Activated naive CD4-positive, alpha-beta T cell treated with anti-CD3 and anti-CD28 coated beads, Interleukin-2, amount 50 U/mL, for 24 hours (primary cell): Measurements from ENCODE around the gene WDR86.

Experiments
- H3K27ac Mint-ChIP-seq: one replicate; pipeline ENCODE4 v1.8.0; 2021; ENCODE audit warnings: mild to moderate bottlenecking, mixed read lengths
- H3K27me3 Mint-ChIP-seq: one replicate; pipeline ENCODE4 v1.8.0; 2021; ENCODE audit warnings: mixed read lengths
- H3K36me3 Mint-ChIP-seq: one replicate; pipeline ENCODE4 v1.8.0; 2021; ENCODE audit warnings: mixed read lengths
- H3K4me1 Mint-ChIP-seq: one replicate; pipeline ENCODE4 v1.8.0; 2021; ENCODE audit warnings: mixed read lengths
- H3K4me3 Mint-ChIP-seq: one replicate; pipeline ENCODE4 v1.8.0; 2021; ENCODE audit warnings: mild to moderate bottlenecking, mixed read lengths
- H3K9me3 Mint-ChIP-seq: one replicate; pipeline ENCODE4 v1.8.0; 2021; ENCODE audit warnings: mixed read lengths

WDR86 gene

GRCh38 chr7:151424799-151425198 is 15.0 kb upstream of the WDR86 start:
- no peak overlapping the region for H3K4me3 Mint-ChIP-seq
- H3K9me3 Mint-ChIP-seq = no peaks in the 10 kb centered on the region
- no peaks in the 10 kb centered on the region for H3K27me3 Mint-ChIP-seq
- H3K4me1 Mint-ChIP-seq = peaks cover 29% of the 10 kb centered on the region
- H3K36me3 Mint-ChIP-seq = no peaks in the 10 kb centered on the region
- no peak overlapping the region for H3K27ac Mint-ChIP-seq

DNA sequence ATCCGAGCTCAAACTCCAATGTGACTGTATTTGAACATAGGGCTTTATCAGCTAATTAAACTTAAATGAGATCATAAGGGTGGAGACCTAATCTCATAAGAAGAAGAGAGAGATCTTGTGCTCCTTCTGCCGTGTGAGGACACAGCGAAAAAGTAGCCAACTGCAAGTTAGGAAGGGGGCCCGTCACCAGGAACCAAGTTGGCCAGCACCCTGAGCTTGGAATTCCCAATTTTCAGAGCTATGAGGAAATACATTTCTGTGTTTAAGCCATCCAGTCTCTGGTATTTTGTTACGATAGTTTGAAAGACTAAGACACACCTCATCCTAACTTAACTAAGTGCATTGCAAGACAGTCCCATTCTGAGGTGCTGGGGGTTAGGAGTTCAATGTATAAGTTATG is 14.1 kb upstream of the WDR86 start:
- H3K4me1 Mint-ChIP-seq = peaks cover 21% of the 10 kb centered on the region
- no peaks in the 10 kb centered on the region for H3K27me3 Mint-ChIP-seq
- H3K4me3 Mint-ChIP-seq = no peak overlapping the region
- H3K27ac Mint-ChIP-seq = no peak overlapping the region
- H3K36me3 Mint-ChIP-seq = no peaks in the 10 kb centered on the region
- no peaks in the 10 kb centered on the region for H3K9me3 Mint-ChIP-seq

DNA sequence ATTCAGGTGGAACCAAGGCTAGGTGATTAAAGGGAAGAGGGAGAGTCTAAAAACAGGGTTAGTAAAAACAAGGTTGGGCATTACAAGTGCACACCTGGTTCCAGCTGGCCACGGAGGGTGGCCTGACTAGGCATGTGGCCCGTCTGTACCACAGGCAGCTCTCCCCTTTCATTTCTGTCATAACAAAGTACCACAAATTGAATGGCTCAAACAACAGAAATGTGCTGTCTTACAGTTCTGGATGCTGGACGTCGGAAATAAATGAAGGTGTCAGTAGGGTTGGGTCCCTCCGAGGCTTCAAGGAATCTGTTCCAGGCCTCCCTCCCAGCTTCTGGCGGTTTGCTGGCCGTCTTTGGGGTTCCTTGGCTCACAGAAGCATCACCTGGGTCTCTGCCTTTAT is 13.4 kb upstream of the WDR86 start:
- Mint-ChIP-seq H3K36me3 (peaks cover 2% of the 10 kb centered on the region), H3K27ac (no peak overlapping the region), H3K4me1 (peaks cover 13% of the 10 kb centered on the region), H3K4me3 (no peak overlapping the region), H3K9me3 (no peaks in the 10 kb centered on the region), H3K27me3 (no peaks in the 10 kb centered on the region)

GRCh38 chr7:151422212-151422611 is 12.4 kb upstream of the WDR86 start:
- H3K9me3 Mint-ChIP-seq = no peaks in the 10 kb centered on the region
- H3K27me3 Mint-ChIP-seq = no peaks in the 10 kb centered on the region
- no peak overlapping the region for H3K27ac Mint-ChIP-seq
- H3K4me1 Mint-ChIP-seq = peaks cover 6% of the 10 kb centered on the region
- H3K36me3 Mint-ChIP-seq = peaks cover 4% of the 10 kb centered on the region
- no peak overlapping the region for H3K4me3 Mint-ChIP-seq

DNA sequence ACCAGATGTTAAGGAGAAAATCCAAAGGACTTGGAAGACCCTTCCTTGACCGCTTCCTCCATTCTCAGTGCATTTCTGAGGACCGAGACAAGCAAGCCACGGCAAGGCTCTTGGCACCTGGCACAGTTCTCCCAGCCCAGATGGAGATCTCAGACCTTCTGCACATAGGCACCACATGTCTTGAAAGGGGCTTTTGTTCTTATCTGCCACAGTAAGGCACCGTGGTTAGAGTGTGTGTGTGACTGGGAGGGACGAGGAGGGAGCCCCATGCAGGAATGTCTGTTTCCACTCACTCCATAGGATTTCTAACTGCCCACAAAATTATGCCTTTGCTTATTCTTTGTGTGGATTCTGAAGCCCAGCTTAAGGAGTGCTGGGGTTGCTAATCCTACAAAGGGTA is 10.3 kb upstream of the WDR86 start:
- Mint-ChIP-seq H3K4me3 (no peak overlapping the region), H3K36me3 (peaks cover 4% of the 10 kb centered on the region), H3K4me1 (peaks cover 5% of the 10 kb centered on the region), H3K9me3 (no peaks in the 10 kb centered on the region), H3K27me3 (no peaks in the 10 kb centered on the region), H3K27ac (no peak overlapping the region)

- H3K4me1 Mint-ChIP-seq = peaks cover 32% of the 10 kb centered on the region
- H3K36me3 Mint-ChIP-seq = peaks cover 6% of the 10 kb centered on the region
- H3K27ac Mint-ChIP-seq = no peak overlapping the region
- H3K4me3 Mint-ChIP-seq = no peak overlapping the region
- H3K9me3 Mint-ChIP-seq = peaks cover 4% of the 10 kb centered on the region
- H3K27me3 Mint-ChIP-seq = peaks cover 4% of the 10 kb centered on the region
These were observed 7.1 kb upstream of the WDR86 start for GRCh38 chr7:151416941-151417315.

- peaks cover 7% of the 10 kb centered on the region for H3K27me3 Mint-ChIP-seq
- H3K4me3 Mint-ChIP-seq = no peak overlapping the region
These were observed 6.5 kb upstream of the WDR86 start for GRCh38 chr7:151416112-151416940.

GRCh38 chr7:151415375-151416105 is 5.7 kb upstream of the WDR86 start:
- peaks cover 4% of the 10 kb centered on the region for H3K9me3 Mint-ChIP-seq
- H3K27me3 Mint-ChIP-seq = peaks cover 13% of the 10 kb centered on the region
- peaks cover 41% of the 10 kb centered on the region for H3K4me1 Mint-ChIP-seq
- H3K27ac Mint-ChIP-seq = no peak overlapping the region
- H3K4me3 Mint-ChIP-seq = no peak overlapping the region
- H3K36me3 Mint-ChIP-seq = peaks cover 6% of the 10 kb centered on the region

More at GRCh38 chr7:151416112-151416940, 6.5 kb upstream of the WDR86 start:
- Mint-ChIP-seq H3K4me1 (peaks cover 34% of the 10 kb centered on the region), H3K9me3 (peaks cover 4% of the 10 kb centered on the region), H3K27ac (no peak overlapping the region), H3K36me3 (peaks cover 6% of the 10 kb centered on the region)

DNA sequence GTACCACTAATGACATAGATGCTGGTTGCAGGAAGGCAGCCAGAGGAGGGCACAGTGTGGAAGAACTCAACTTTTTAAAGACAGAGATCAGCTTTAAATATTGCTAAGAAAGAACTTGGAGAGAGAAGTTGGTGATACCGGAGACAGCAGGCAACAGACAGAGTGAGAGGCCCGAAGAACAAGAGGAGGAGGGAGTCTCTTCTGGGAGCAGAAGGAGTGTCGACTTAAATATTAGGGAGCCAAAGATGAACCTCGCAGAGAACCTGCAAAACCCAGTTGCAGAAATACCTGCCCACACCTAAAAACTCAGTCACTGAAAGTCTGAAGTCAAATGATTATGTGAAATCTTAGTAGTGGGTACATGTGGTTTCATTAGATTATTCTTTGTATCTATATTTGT is 3.4 kb upstream of the WDR86 start:
- H3K4me1 Mint-ChIP-seq = peaks cover 47% of the 10 kb centered on the region
- peak overlapping the region; percentile 9 for H3K27ac Mint-ChIP-seq
- no peak overlapping the region for H3K4me3 Mint-ChIP-seq
- peaks cover 19% of the 10 kb centered on the region for H3K27me3 Mint-ChIP-seq
- peaks cover 5% of the 10 kb centered on the region for H3K36me3 Mint-ChIP-seq
- H3K9me3 Mint-ChIP-seq = peaks cover 4% of the 10 kb centered on the region

DNA sequence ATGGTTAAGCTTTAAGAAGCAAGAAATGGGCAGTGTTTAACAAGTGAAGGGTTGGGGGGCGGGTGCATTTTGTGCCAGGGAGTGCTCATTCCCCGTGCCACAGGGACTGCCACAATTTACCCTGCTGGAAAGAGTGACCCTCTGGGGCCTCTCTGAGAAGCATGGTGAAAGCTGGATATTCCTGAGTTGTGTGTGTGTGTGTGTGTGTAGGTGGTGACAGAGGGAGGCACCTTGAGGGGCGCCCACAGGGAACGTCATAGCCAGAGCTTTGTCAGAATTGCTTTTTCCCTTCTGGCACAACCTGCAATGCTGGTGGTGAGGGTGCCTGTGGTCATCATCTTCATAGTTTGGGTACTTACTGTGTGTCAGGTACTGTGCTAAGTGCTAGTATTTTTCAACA is 2.5 kb upstream of the WDR86 start:
- Mint-ChIP-seq H3K9me3 (peaks cover 4% of the 10 kb centered on the region), H3K27me3 (peaks cover 19% of the 10 kb centered on the region), H3K4me3 (no peak overlapping the region), H3K36me3 (peaks cover 2% of the 10 kb centered on the region), H3K4me1 (peaks cover 47% of the 10 kb centered on the region), H3K27ac (no peak overlapping the region)

- Mint-ChIP-seq H3K27ac (no peak overlapping the region), H3K27me3 (peaks cover 20% of the 10 kb centered on the region), H3K9me3 (peaks cover 4% of the 10 kb centered on the region), H3K4me1 (peaks cover 47% of the 10 kb centered on the region), H3K36me3 (peaks cover 2% of the 10 kb centered on the region), H3K4me3 (no peak overlapping the region)
These were observed 1.7 kb upstream of the WDR86 start for GRCh38 chr7:151411551-151411950.

- H3K36me3 Mint-ChIP-seq = peaks cover 2% of the 10 kb centered on the region
- peaks cover 4% of the 10 kb centered on the region for H3K9me3 Mint-ChIP-seq
- H3K27ac Mint-ChIP-seq = no peak overlapping the region
- peaks cover 47% of the 10 kb centered on the region for H3K4me1 Mint-ChIP-seq
- H3K27me3 Mint-ChIP-seq = peaks cover 20% of the 10 kb centered on the region
- H3K4me3 Mint-ChIP-seq = peak overlapping the region; percentile 63
These were observed 860 bp upstream of the WDR86 start for GRCh38 chr7:151410405-151411390.

GRCh38 chr7:151408839-151409666 is 785 bp downstream of the WDR86 start:
- Mint-ChIP-seq H3K4me1 (peaks cover 35% of the 10 kb centered on the region), H3K36me3 (no peaks in the 10 kb centered on the region), H3K4me3 (peak overlapping the region; percentile 84), H3K27ac (no peak overlapping the region), H3K27me3 (peaks cover 20% of the 10 kb centered on the region), H3K9me3 (no peaks in the 10 kb centered on the region)

- Mint-ChIP-seq H3K36me3 (no peaks in the 10 kb centered on the region), H3K4me3 (peak overlapping the region; percentile 84), H3K27ac (no peak overlapping the region), H3K9me3 (no peaks in the 10 kb centered on the region), H3K4me1 (peaks cover 29% of the 10 kb centered on the region), H3K27me3 (peaks cover 20% of the 10 kb centered on the region)
These were observed 1.4 kb downstream of the WDR86 start for GRCh38 chr7:151408498-151408838.
